H7 (cell line): Measurements from ENCODE around the gene ADPRH. TPM values are rescaled to one million over a fixed set of nuclear protein-coding genes. Genes with fewer than 3 reads are reported as not detected.

Source experiments
- DNase-seq: peaks from one replicate; pipeline ENCODE4 v3.0.0; 2012
- H3K27me3 ChIP-seq: 2 replicates; pipeline ENCODE4 v1.6.0; 2011; ENCODE audit warnings: mild to moderate bottlenecking, low read length; ENCODE audit not compliant: control insufficient read depth, insufficient read depth
- H3K36me3 ChIP-seq: replicated peaks from 2 replicates; pipeline ENCODE4 v1.5.1; 2011; ENCODE audit warnings: low read length; ENCODE audit not compliant: control insufficient read depth, insufficient read depth
- H3K4me3 ChIP-seq: 2 replicates; pipeline ENCODE4 v1.5.1; 2011; ENCODE audit warnings: low read depth, mild to moderate bottlenecking, control low read depth, low read length, moderate library complexity; ENCODE audit not compliant: insufficient read depth
- total RNA-seq: library from RNA; depleted of rRNA; stranded (reverse); fragments of >200 nt; shearing (Covaris generic); gene quantifications from 2 replicates; pipeline ENCODE4 v1.2.3, GENCODE V29; 2014; rRNA removed

The ADPRH gene
- total RNA-seq, 1 experiment from 2014 or later = 2.9 TPM

- H3K27me3 ChIP-seq = no peaks in the 10 kb centered on the region
- no peaks in the 10 kb centered on the region for H3K36me3 ChIP-seq
- DNase-seq = no peak
- H3K4me3 ChIP-seq = no peak overlapping the region
These were observed 58.6 kb downstream of the ADPRH start for GRCh38 chr3:119637679-119638477.

Other genes starting within 250 kb of the ADPRH start
- 37.2 and 38.6 TPM in 2 replicates for gene TMEM39A, start 115.9 kb upstream of the ADPRH start, total RNA-seq
- gene POGLUT1, start 110.5 kb upstream of the ADPRH start, total RNA-seq = 7.3 and 7.8 TPM in 2 replicates
- gene TIMMDC1, start 80.9 kb upstream of the ADPRH start, total RNA-seq = 84.0 and 89.1 TPM in 2 replicates
- not detected in 2 replicates for gene CD80, start 19.9 kb upstream of the ADPRH start, total RNA-seq
- not detected in 2 replicates for gene PLA1A, start 18.4 kb downstream of the ADPRH start, total RNA-seq
- 0.59 TPM in 1 of 2 replicates, not detected in the other for gene POPDC2, start 81.1 kb downstream of the ADPRH start, total RNA-seq
- gene COX17, start 97.9 kb downstream of the ADPRH start, total RNA-seq = 38.5 and 41.6 TPM in 2 replicates
- gene CFAP91, start 123.5 kb downstream of the ADPRH start, total RNA-seq = 0.37 and 1.8 TPM in 2 replicates
- gene NR1I2, start 202.6 kb downstream of the ADPRH start, total RNA-seq = 0.87 and 1.6 TPM in 2 replicates